Right hindlimb (tissue), 1 donor: ENCODE measurements around the gene XPO6.

Experiments
- DNase-seq: peaks from one replicate; pipeline ENCODE4 v3.0.0-alpha.2; 2018

XPO6 gene

DNA sequence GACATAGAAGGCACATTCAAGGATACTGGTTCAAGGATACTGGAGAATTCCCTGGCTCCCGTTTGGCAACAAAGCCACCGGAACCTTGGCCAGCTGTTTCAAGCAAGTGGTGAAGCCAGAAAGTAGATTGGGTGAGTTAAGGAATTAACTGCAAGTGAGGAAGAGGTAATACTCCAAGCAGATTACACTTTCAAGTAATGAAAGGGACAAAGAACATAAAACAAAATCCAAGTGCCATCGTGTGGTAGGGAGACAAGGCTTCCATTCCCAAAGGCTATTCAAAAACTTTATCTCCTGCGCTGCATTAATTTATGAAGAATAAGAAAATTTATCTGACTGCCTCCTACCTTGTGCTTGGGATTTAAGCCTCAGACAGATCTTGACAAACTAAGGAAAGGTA lies 27.8 kb downstream of the XPO6 start:
- DNase-seq: no peak

DNA sequence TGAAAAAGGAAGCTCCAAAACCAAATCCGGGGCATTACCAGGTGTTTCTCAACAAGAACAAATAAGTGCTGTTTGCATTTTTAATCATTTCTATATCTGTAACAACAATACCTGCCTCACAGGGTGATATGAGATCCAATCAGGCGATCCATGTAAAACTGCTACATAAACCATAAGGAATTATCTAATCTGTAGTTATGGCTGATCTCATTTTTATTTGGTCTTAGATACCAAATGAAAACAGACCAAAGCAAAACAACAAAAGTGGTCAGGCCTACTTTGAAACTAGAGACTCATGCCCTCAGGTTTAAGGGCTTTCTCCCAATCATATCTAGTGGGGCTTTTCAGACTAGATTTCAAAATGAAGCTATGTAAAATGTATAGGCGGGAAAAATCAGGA lies 28.3 kb downstream of the XPO6 start:
- no peak for DNase-seq

DNA sequence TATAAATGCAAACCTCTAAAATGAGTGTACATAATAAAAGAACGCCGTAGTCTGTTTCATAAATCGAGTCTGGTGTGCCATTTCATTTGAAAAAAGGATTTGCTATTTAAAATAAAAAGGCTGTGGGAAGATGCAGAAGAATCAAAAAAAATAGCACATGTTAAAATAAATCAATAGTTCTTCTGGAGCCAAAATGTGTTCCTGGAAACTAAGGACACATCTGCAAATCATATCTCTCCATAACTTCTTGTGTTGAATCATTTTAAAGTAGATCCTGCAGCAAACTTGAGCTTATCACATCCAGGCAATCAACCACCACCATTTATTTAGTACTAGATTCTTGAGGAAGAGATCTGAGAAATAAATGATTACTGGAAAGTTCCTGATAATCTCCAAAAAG lies 29.0 kb downstream of the XPO6 start:
- no peak for DNase-seq

- no peak for DNase-seq
These were observed 29.6 kb downstream of the XPO6 start for GRCh38 chr16:28182183-28182582.

- DNase-seq: no peak
These were observed 30.2 kb downstream of the XPO6 start for GRCh38 chr16:28181515-28181914.

- DNase-seq: no peak
These were observed 30.9 kb downstream of the XPO6 start for GRCh38 chr16:28180655-28181460.

DNA sequence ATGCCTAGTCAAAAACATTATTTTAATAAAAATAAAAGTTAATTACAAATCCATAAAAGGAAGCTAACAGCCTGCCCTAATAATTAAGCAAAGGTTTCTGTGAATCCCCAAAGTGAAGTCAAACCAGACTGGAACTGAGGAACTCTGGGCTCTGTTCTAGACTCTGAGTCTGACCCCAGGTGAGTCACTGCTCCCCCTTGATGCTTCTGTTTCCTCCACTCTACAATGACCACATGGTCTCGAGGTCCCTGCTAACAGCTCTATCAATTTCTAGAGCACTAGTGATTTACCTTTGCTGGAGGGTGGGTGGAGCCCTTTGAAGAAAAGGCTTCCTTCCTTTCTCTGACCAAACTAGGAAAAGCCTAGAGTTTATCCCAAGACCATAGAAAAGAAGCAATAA lies 32.4 kb downstream of the XPO6 start:
- no peak for DNase-seq

DNA sequence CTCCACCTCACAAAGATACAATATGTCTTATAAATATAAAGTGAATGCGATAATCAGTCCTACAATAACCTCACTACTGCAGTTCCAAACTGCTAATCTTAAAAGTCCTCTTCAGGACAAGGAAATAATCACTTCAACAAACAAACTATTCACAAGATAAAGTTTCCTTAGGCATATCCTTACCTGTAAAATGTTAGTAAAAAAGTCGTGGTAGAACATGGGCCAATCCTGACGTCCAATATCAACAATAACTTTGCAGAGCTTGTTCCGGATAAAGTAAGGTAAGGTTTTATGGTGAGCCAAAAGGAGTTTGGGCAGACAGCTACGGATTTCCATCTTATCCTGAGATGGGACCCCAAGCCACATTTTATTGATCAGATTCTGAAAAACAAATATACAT lies 36.0 kb downstream of the XPO6 start:
- DNase-seq: no peak

- DNase-seq: no peak
These were observed 39.4 kb downstream of the XPO6 start for GRCh38 chr16:28172336-28172735.

DNA sequence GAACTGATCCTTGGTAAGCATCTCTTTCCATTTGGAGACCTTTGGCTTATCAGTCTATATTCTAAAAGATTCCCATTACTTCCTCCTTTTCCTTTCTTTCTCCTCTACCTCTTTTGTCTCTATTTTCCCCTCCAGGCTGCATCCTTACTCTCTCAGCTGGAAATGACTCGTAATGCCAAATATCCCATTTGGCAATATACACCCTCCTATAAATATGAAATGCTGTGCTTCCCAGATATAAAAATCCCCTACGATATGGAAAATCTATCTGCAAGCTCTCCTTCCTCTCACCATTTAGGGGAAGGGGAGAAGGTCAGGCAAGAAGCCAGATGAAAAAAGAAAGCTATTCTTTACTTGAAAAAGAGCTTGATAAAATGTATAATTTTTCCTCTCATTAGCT lies 39.9 kb downstream of the XPO6 start:
- DNase-seq: no peak

DNA sequence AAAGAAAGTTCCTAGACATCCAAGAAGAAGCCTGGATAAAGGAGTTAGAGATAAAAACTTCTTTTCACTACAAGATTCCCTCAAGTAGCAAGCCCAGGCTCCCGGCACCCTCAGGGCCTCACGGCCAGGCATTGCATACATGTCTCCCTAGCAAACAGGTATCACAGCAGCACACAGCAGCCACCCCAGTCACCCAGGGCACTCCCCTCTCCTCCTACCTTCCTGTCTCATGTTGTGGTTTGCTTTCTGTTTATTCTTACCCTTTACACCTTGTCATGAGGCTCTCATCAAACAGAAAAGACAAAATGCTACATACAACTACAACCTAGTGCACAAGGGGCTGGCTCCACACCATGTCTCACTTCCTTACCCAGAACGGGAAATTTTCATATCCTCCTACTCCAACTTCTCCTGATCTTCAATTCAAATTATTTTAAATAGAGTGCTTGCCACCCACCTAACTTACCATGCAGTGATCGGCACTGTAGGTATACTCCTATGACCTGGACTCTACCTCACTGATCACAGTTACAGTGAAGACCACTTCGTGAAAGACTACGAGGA lies 42.7 kb downstream of the XPO6 start:
- no peak for DNase-seq

GRCh38 chr16:28167730-28168129 lies 44.0 kb downstream of the XPO6 start:
- no peak for DNase-seq

GRCh38 chr16:28167221-28167620 lies 44.5 kb downstream of the XPO6 start:
- no peak for DNase-seq

DNA sequence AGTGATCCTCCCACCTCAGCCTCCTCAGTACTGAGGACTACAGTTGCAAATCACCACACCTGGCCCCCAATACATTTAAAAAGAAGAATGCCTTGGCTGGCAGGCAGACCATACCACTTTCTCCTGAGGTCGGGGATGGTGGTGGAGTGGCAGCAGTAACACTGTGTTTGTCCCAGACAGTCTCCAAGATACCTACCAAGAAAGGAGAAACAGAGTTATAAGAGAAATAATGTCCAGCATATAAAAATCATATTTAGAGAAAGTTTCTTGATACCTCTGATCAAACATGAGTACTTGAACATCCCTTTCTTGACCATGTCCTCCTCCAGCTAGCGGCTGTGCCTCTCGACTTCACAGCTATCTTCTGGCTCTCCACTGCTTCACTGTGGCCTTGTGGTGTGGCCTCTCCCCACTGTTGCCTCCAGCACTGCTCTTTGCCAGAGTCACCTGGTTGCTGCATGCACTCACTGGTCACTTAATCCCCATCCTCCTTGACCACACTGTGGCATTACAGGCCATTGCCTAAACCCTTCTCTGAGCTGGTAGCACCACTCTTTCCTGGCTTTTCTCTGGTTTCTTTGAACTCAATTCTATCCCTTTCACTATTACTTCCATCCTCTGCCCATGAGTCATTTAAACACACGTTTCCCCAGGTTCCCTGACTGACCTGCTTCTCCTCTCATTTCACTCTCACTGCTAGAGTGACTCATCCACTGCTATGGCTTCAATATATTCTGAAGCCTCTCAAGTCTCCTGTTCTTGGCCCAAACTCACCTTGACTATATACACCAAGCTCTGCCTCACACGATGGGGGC lies 45.2 kb downstream of the XPO6 start:
- no peak for DNase-seq

- no peak for DNase-seq
These were observed 46.2 kb downstream of the XPO6 start for GRCh38 chr16:28165598-28165997.

- DNase-seq: no peak
These were observed 47.6 kb downstream of the XPO6 start for GRCh38 chr16:28164140-28164539.

GRCh38 chr16:28163699-28164098 lies 48.1 kb downstream of the XPO6 start:
- DNase-seq: no peak

GRCh38 chr16:28162326-28162877 lies 49.4 kb downstream of the XPO6 start:
- no peak for DNase-seq

DNA sequence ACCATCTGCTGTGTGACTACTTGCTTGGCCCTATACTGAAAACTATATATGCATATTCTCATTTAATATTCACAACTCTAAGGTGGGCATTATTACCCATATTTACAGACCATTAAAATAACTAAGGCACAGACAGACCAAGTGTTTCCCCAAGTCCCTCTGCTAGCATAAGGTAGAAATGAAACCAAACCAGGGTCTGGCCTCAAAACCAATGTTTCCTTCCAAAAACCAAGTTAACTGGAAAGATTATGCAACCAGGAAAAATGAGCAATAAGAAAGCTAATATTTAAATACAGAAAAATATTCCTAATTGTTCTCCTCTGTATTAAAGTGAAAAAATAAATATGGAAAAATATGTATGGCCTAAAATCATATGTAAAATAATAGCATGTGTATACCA lies 50.1 kb downstream of the XPO6 start:
- DNase-seq: no peak

DNA sequence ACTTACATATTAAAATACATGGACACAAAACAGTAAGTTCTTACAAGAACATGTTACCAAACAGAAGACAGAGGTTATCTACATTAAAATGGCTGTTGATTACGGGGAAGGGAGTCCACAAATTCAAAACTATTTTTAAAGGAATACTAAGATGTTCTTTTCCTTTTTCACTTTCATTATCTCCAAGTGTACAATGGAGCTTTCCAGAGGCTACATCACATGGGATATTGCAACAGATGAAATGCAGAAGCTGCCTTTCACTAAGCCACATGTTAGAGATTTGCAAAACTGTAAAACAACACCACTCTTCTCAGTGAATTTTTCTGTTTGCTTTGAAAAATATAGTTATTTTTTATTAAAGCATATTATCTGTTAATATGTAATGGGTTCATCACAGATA lies 53.6 kb downstream of the XPO6 start:
- no peak for DNase-seq

GRCh38 chr16:28156056-28156680 lies 55.6 kb downstream of the XPO6 start:
- DNase-seq: no peak

DNA sequence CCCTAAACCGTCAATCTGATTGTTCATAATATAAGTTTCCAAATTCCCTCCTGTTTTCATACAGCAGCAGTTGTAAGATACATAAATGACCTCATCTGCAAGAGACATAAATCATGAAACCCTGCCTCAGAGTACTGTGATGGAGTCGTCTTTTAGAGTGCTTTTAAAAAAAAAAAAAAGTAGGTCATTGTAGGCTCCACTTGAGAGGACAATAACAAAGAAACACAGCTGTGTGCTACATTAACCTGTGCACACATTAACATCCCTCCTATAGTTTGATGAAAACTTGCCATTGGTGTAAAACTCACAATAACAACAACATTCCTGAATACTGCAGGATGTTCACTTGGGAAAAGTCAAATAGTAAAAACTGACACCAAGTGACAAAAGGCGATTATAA lies 56.5 kb downstream of the XPO6 start:
- no peak for DNase-seq

DNA sequence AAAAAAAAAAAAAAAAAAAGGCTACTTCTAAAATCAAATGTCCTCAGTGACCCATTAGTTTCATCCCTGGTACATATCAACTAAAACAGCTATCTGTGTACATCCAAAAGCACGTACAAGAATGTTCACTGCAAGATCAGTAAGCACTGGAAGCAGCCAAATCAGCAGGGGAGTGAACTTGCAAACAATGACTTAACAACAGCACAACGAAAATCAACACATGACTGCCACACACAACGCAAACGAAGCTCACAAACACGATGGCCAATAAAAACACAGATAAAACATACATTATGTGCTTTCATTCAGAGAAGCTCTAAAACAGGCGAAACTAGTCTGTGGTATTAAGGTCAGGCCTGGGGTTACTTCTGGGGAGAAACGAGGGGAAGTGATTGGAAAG lies 60.6 kb downstream of the XPO6 start:
- DNase-seq: no peak
